ENCODE results near the gene GOLM1.
"Not testable (repeated sequence)": the region's sequence is repeated elsewhere in the genome, so short reads cannot be mapped to it uniquely, and the experiment has no call there.

The GOLM1 gene

DNA sequence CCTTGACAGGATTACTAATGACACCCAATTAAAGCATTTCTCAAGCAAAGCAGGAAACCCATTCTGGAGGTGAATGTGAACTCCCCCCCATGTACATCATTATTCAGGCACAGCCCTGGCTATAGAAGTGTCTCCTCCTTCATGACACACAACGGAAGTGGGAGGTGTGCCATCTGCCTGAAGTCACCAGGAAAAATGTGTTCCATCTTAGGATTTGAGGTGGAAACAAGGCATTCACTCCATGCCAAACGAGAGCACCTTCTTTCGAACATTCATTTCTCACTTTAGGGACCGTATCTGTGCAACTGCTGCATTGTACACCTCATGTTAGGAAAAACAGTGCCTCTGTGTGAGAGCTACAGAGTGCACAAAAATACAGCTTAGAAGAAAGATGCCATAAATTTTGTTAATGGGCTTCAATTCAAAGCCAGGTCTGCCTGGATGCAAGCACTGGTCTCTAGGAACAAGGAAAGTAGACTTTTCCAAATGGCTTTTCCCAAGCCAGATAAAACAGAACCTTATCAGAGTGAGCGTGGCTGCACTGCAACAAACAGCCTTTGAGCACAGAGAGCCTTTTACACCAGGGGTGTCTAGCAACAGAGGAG lies 19.4 kb downstream of the GOLM1 start:
- no peak for DNase-seq

DNA sequence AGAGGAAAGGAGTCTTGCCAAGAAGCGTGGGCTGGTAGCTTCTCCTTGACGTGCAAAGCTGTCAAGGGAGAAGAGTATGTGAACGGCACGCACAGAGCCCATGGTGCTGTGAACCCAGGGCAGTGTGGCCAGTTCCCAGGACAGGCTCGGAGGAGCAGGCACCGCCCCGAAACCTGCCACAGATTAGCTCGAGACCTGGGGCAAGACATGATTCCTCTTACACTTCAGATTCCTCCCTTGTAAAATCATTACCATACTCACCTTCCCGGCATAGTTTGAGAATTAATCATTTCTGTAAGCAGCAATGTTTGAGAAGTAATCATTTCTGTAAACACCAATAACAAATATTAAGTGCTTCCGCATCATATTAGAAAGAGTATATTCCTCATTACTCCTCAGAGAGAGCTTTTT lies 19.9 kb downstream of the GOLM1 start:
- DNase-seq: no peak

DNA sequence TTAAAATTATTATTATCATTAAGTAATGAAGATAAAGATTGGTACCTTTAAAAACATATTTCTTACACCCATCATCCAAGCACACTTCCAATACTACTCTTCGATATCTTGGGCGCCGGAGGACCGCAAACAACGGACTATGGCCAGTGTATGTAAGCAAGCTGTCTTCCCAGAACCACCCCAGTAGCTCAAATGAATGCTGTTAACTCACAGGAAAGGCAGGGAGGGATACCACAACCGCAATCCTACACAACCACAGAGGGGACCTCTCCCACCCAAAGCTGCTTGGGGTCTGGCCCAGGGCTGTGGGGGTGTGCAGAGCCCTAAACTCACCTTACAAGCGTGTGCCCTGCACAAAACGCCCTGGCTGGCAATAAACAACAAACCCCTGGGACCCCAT lies 20.6 kb downstream of the GOLM1 start:
- DNase-seq: no peak

DNA sequence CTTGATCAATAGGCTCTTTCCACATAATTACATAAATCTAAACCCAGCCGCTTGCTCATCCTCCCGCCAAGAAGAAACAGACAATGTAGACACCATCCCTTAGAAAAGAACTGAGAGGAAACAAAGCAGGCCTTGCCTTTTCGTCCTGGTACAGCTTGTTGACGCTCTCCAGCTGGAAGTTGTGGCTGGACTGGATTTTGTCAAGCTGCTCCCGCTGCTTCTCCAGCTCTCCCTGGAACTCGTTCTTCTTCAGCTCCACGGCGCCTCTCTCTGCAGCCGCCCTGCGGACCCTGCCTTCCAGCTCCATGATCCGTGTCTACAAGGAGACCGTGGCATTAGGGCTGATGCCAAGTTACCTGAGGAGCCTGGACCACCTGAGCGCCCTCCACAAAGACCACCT lies 22.1 kb downstream of the GOLM1 start:
- no peak for DNase-seq

DNA sequence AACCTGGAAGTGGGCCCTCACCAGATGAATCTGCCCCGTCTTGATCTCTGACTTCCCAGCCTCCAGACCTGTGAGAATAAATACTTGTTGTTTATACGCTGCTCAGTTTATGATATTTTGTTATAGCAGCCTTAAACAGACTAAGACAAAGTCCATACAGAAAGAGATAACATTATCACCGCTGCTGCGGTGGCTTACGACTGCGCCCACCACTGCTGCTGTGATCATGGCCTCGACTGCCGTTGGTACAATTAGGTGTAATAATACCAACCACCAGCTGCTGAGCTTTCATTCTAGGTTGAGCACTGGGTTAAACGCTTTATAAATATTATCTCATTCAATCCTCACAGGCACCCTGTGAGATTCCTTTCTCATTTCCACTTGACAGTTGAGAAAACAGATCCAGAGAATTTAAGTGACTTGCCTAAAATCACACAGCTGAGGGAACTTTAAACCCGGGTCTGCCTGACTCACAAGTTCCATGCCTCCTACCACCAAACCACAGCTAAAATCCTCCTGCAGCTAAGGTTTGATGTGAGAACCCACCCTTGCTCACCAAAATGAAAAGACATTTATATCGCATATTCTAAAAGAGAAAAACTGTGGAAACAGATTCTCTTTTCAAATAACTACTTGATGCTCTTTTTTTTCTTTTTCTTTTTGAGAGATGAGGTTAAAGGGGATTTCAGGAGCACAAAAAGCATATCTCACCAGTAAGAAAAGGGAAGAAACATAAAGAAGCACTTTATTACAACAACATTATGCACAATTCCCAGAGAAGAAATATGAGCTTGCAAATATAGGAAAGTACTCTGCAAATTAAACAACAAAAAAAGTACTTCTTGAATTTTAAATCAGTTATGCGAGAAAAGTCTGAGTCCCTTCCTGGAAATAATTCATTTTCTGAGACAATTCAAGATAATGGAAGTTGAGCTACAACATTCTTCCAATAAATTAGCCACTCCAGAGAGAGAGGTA lies 23.9 kb downstream of the GOLM1 start:
- DNase-seq: no peak

DNA sequence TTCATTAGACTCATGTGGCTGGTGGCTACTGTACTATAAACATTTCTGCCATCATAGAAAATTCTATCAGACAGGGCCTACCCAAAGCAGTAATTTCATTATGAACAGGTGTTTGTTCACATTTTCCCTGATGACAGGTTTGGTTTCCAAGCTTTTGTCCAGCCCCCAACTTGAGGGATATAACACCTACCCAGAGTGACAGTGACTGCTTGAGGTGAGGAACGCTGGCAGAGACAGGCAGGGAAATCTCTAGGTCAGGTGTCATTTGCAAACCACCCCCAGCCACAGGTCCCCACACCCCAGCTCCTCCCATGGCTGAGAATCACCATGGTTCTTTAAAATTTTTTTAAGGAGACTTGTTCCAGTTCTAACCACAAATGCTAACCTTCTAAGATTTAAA lies 25.5 kb downstream of the GOLM1 start:
- DNase-seq: no peak

DNA sequence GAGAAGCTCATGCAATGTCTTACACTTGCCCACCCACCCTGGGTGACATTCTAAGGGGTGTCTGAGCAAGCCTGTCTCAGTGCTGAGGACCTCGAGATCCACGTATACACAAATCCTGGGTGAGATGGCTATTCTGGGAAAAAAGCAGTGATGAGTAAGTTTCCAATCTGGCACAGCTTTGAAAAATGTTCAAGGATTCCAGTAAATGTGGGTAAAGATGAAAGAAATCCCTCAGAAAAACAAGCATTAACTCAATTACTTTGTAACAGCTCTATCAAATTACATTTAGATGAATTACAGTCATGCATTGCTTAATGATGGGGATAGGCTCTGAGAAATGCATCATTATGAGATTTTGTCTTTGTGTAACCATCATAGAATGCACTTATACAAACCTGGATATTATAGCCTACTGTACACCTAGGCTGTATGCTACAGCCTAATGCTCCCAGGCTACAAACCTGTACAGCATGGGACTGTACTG lies 26.9 kb downstream of the GOLM1 start:
- DNase-seq: no peak

DNA sequence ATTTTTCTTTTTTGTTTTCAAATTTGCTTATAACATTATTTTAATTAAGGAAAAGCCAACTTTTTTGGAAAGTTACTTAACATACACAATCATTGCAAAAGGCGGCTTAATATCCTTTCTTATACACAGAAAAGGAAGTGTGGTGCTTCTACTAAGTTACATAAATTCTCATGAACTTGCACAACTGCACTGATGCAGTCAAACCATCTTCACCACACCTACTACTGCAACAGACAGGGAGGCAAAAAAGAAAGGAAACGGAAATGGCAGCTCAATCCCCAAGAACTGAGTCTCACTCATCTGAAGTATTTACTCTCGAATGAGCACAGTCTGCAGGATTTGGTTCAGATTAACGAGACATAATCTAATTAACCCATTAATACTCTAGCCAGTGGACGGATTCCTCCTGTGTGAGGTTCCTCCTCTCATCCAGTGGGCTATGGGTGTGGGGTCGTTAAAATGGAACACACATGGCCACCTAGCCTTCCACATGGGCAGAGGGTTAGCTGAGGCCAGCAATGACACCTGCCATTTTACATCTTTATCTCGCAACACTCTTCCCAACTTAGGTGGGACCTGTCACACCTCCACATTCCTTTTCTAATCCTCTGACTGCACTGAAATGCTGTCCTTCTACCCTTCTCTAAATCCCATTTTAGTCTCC lies 30.0 kb downstream of the GOLM1 start:
- DNase-seq: no peak

DNA sequence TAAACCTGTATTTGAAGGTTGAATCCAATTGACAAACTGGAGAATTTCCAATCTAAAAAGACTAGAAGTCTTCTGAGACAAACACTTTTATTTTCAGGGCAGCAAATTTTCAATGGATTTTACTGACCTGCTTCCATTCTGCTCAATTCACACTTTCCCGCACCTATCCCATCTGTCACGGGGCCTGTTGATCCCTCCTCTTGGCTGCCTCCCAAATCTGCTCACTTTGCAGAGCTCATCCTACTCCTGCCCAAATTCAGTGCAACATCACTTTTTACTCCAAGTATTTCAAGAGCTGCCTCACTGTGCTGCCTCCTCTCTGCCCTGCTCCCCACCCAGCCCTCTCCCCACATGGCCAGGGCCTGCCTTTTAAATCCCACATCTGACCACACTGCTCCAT lies 35.1 kb downstream of the GOLM1 start:
- DNase-seq: no peak

DNA sequence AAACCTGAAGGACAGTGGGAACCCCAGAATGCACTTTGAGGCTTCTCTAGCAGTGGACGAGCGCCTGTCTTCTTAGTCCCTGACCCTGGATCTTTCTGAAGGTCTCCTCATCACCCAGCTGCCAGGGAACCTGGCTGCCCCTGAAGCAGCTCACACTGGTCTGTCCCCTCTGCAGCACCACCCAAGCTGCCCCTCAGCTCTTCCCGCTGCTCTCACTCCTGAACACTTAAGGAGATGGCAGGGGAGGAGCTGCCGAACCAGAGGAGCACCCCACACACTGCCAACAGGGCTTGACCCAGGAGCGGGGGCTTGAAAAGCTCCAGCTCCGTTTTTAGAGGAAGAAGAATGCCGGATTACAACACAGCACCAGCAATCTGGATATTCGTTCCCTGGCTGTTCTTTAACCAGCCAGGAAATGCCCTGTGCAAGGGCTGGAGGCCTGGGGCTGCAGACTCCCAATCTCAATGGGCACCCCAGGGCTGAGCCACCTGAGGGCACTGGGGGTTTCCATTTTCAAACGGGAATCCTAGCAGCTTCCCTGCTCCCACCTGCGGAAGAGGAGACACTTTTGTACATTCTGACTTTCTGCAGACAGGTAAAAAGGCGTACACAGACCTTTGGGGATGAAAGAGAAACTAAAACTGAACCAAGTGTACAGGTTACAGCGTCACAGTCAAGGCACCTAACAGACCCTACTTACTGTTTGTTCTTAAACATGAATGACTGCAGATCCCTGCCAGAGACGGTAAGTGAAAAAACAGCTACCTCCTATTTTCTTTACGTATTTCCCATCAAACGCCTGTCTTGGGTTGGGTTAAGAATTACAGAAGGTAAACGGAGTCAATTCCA lies 36.3 kb downstream of the GOLM1 start:
- DNase-seq: no peak

DNA sequence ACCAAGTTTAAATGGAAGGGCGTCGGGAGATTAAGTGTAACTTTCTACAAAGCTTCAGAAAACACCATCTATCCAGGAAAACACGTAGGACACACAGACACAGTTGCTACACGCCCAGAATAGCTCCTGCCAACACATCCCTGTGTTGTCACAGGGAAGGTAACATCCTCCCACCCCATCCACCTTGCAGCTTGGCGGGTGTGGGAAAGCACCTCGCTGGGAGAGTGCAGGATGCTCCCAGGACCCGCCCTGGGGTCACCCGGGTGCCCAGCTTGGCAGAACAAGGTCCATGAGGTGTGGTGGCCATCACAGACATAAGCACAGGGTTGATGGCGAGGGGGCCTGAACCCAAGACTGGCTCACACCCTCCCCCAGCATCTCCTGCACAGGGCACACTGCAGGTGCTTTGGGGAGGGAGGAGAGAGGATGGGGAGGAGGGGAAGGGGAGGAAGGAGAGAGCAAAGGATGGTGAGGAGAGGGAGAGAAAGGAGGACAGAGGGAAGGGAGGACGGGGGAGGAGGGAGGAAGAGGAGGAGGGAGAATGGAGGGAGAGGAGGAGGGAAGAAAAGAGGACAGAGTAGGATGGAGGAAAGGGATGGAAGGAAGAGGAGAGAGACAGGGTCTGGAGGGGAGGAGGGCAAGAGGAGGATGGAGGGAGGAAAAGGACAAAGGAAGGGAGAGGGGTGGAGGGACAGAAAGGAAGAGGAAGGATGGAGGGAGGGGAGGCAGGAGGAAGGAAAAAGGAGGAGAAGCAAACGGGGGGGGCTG lies 37.2 kb downstream of the GOLM1 start:
- DNase-seq: no peak

DNA sequence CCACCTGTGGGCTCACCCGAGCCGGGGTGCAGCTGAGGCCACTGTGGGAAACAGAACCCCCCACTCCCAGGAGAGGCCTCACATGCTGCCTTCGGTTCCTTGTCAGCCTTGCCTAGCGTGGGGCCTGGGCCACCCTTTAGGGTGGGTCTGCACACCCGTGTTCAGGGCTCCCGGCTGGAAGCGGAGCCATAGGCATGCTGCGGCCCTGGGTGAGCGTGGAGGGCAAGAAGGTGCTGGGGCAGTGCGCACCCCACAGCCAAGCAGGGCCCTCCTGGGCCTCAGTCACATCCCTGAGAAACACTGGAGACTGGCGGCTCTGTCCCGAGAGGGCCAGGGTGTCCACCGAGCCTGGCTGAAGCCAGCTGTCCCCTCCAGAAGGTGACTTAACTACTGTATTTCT lies 41.9 kb downstream of the GOLM1 start:
- no peak for DNase-seq

DNA sequence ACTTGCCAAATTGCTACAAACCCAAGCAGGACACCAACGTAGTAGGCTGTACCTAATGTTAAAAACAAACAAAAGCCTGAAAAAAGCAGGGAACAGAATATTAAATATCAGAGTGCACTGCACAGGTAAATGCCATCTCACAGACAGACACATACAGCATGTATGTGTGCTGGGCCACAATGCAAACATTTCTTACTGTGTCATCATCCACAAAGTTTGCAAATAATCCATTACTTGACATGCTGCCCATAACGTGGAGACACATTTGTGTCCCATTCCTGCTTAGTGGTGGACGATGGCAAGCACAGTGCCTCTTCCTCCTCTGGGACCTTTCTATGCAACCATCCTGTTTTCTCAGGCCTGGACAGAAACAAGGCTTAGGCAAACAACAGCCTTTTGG lies 44.7 kb downstream of the GOLM1 start:
- no peak for DNase-seq

DNA sequence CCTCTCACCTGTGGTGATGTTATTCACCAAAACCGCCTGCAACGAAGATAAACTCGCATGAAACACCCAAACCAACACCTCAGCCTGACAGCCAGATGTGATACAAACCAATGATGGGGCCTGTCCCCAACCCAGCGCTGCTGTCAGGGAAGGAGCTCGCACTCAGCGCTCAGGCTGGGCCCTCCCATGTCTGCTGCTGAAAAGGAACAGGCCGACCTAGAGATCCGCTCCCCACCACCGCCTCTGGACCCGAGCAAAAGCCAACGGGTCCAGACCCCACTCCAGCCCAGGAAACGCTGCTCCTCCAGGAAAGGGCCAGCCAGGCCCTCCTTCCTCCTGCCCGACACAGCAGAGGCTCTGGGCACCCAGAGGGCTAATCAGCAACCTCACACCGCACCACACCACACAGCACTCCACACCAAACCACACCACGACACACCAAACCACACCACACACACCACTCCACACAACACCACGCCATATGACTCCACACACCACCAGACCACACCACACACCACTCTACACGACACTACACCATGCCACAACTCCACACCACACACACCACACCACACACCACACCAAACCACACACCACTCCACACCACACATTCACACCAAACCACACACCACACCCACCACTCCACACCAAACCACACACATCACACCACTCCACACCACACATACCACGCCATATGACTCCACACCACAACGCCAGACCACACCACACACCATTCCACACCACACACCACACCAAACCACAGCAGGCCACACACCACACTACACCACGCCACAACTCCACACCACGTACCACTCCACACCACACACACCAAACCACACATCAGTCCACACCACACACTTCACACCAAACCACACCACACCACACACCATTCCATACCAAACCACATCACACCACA lies 46.5 kb downstream of the GOLM1 start:
- DNase-seq: no peak

DNA sequence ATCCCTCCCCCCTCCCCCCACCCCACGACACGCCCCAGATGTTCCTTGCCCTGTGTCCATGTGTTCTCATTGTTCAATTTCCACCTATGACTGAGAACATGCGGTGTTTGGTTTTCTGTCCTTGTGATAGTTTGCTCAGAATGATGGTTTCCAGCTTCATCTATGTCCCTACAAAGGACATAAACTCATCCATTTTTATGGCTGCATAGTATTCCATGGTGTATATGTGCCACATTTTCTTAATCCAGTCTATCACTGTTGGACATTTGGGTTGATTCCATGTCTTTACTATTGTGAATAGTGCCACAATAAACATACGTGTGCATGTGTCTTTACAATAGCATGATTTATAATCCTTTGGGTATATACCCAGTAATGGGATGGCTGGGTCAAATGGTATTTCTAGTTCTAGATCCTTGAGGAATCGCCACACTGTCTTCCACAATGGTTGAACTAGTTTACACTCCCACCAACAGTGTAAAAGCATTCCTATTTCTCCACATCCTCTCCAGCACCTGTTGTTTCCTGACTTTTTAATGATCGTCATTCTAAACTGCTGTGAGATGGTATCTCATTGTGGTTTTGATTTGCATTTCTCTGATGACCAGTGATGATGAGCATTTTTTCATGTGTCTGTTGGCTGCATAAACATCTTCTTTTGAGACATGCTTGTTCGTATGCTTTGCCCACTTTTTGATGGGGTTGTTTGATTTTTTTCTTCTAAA lies 51.2 kb downstream of the GOLM1 start:
- DNase-seq: not testable (repeated sequence)

DNA sequence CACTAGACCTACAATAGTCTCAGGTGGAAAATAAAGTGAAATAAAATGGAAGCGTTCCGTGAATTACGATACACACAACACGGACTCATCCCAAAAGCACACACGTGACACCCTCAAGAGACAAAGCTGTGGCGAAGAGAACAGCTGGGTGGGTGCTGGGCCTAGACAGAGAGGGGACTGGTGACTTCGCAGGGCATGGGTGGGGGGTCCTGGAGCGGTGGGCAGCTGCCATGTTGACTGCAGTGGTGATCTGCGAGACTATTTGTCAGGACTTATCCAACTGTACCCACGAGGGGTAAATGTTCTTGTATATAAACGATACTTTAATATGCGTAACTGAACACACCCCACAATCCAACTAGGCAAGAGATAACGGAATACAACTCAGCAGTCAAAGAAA lies 52.0 kb downstream of the GOLM1 start:
- no peak for DNase-seq

DNA sequence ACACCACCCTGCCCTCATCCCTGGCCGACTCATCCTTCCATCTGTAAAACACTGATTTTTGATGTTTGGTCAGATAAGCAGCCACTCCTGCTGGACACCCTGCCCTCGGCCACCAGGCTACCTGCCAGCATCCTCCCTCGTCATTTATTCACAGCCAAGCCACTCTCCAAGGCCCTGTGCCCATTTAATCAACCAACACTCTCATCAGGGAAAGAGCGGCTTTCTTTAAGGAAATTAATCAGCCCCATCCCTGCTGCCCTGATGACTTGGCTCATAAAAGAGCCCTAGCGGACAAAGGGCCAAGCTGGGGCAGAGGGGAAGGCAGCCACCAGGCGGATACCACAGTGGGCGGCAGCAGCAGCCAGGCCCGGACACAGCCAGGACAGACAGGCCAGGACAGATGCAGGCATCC lies 52.4 kb downstream of the GOLM1 start:
- DNase-seq: no peak

DNA sequence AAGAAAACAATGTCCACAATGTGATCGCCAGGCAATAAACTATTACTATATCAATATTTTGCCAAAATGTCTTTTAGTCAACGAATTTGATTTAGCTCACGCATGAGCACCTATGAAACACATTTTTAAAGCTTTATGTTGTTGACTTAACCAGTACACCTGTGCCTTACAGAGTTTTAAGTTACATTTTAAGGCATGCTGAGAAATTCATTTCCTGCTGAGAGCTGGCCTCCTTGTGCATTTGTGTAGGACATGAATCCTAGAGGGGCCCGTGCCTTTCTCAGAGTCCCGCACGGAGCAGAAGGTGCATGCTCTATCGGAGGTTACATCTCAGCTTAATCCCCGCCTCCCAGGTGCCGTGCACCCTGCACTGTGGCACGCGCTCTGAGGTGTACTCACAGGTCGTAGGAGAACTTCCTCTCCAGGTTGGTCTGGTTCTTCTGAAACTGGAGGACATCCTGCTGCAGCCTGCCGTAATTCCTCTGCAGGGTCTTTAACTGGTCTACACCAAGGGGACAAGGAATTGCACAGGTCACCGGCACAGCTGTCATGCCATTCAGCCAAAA lies 53.2 kb downstream of the GOLM1 start:
- DNase-seq: no peak

DNA sequence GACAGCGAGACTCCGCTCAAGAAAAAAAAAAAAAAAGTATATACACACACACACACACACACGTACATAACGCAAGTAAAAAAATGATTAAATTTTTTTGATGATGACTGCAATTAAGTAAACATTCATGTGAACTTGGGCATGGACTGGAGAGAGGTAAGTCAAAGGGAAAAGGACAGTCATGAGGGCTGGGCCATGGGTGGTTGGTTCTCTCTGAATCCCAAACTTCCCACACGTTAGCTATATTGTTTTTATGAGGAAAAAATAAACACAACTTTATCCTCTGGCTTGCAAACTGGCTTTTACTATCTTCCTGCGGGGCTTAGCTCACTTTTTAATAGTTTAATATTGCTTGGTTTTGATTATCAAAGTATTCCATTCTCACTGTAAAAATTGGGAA lies 53.7 kb downstream of the GOLM1 start:
- DNase-seq: no peak

DNA sequence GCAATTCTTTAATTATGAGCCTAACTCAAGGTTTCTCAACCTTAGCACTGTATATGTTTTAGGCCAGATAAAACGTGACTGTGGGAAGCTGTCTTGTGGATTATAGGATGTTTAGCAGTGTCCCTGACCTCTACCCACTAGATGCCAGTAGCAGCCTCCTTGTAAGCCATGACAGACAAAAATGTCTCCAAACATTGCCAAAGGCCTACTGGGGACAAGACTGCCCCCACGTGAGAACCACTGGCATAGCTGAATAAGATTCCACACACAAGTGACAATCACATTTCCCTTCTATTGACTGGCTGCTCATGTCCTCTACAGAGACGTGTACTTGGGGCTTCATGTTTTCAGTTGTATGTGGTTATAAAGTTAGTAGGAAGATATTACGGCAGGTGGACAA lies 55.4 kb downstream of the GOLM1 start:
- DNase-seq: no peak

Measured in activated CD4-positive, alpha-beta T cell treated with anti-CD3 and anti-CD28 coated beads, Interleukin-2, amount 50 U/mL, for 1 hour (primary cell).